ENCODE results near the gene RFWD3.

DNA sequence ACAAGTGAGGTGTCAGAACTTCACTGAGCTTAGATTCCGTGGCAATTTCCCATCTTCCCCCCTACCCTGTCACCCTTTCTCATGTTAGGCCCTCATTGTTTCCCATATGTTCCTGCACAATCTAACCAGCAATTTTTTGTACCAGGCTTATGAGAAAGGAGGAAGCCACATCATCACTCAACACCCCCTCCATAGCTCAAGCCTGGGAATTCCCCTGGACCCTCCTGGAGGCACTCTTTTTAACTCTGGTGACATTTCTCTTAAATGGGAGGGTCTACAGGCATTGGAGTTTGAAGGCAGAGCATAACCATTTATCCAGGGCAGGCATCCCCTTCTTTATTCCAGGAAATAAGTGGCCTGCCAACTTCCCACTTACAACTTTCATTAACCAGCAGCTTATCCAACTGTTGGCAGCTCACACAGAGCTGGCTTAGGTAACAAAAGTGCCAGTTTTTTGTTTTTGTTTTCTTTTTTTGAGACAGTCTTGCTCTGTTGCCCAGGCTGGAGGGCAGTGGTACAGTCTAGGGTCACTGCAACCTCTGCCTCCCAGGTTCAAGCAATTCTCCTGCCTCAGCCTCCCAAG lies 49.4 kb downstream of the RFWD3 start:
- TF ChIP-seq, protein P1, sequence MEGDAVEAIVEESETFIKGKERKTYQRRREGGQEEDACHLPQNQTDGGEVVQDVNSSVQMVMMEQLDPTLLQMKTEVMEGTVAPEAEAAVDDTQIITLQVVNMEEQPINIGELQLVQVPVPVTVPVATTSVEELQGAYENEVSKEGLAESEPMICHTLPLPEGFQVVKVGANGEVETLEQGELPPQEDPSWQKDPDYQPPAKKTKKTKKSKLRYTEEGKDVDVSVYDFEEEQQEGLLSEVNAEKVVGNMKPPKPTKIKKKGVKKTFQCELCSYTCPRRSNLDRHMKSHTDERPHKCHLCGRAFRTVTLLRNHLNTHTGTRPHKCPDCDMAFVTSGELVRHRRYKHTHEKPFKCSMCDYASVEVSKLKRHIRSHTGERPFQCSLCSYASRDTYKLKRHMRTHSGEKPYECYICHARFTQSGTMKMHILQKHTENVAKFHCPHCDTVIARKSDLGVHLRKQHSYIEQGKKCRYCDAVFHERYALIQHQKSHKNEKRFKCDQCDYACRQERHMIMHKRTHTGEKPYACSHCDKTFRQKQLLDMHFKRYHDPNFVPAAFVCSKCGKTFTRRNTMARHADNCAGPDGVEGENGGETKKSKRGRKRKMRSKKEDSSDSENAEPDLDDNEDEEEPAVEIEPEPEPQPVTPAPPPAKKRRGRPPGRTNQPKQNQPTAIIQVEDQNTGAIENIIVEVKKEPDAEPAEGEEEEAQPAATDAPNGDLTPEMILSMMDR (IDR thresholded peaks at IDR 0.05), result no peak
- no peak for TF ChIP-seq POLR2A (IDR thresholded peaks at IDR 0.05)

Data from lower leg skin (tissue), 3 donors.